HG02678 (cell line): ENCODE data around the gene CA11.
"Not testable (repeated sequence)": the region's sequence is repeated elsewhere in the genome, so short reads cannot be mapped to it uniquely, and the experiment has no call there.

Source experiments
- ATAC-seq: cut with Tn5 transposase; IDR thresholded peaks from one replicate; pipeline ENCODE4 v1.9.1; 2021; ENCODE audit warnings: mild to moderate bottlenecking, moderate library complexity; ENCODE audit not compliant: unreplicated experiment

The CA11 gene

DNA sequence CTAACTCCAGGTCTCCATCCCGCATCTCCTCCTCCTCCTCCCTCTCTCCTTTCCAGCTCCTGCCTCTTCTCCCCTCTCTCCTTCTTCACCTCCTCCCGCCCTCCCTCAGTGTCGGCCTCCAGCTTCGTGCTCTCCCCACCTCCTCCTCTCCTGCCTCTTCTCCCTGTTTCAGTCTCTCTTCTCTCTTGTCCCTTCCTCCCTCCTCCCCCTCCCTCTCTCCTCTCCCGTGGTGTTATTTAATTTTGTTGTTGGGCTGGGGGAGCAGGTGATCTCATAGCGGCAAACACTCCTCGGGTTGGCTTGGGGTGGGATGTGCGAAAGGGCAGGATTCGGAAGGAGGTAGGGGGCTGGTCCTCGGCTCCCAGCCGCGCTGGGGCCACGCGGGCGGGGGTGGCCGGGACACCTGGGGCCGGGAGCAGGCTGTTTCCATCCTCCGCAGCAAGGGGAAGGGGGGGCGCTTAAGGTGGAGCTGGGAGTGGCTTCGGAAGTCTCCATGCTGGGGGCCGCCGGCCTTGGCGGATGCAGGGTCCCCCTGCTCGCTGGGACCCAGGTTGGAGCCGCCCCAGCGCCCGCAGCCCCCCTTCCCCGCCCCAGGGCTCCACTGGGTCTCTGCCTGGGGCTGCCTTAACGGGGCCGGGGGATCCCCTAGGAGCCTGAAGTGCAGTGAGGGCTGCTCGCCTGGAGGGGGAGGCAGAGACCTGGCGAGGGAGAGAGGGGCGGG is at the start of gene CA11:
TSS of gene CA11 (minus strand) at position 187 of the 721 bp plus-strand sequence. CDS start 555 bp downstream, outside the sequence.
- ATAC-seq, result peak; percentile 87

DNA sequence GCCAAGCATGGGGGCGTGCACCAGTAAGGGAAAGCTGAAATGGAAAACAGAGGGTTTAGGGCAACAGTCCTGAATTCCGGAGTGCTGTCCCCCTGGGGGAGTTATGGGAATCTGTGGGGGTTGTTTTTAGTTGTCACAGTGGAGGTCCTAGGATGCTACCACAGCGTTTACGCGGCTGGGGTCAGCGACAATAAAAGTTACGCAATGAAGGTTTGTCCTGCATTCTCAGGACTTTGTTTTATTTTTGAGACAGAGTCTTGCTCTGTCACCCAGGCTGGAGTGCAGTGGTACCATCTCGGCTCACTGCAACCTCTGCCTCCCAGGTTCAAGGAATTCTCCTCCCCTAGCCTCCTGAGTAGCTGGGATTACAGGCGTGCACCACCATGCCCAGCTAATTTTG is 47.6 kb upstream of the CA11 start:
- ATAC-seq, result not testable (repeated sequence)

DNA sequence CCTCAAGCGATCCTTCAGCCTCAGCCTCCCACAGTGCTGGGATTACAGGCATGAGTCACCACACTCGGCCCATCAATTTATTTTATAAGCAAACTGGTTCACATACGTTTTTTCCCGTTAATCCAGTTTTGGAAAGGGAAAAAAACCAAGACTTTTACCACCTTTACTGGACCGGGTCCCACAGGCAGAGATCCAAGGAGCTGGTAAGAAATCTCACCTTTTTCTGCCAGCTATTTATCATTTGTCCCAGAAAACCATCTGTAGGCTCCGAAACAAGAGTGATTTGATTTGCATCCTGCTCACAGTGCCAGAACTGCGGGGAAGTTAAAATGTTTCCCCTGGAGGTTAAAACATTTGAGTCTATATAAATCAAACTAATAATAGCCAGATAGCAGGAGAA is 43.5 kb upstream of the CA11 start:
- ATAC-seq, result no peak

DNA sequence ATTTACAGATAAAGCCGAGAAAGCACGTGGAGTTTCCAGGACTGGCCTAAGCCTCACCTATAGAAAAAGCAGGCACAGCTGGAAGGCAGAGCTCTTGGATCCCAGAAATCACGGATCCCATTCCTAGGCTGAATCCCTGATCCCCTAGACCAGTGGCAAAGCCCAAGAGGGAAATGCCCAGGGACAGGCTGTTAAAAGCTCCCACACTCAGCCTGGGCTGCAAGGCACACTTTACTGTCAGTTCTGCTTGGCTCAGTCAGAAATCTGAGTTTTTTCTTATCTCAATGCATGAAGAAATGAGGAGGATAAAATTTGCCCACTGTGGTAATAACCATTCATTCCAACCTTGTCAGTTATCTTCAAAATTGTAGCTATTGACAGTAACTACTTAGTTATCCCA is 41.8 kb upstream of the CA11 start:
- no peak for ATAC-seq

DNA sequence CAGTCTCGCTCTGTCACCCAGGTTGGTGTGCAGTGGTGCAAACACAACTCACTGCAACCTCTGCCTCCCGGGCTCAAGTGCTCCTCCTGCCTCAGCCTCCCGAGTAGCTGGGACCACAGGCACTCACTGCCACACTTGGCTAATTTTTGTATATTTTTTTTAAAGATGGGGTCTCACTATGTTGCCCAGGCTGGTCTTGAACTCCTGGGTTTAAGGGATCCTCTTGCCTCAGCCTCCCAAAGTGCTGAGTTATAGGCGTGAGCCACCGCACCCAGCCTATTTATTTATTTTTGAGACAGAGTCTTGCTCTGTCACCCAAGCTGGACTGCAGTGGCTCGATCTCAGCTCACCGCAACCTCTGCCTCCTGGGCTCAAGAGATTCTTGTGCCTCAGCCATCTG is 40.6 kb upstream of the CA11 start:
- not testable (repeated sequence) for ATAC-seq

DNA sequence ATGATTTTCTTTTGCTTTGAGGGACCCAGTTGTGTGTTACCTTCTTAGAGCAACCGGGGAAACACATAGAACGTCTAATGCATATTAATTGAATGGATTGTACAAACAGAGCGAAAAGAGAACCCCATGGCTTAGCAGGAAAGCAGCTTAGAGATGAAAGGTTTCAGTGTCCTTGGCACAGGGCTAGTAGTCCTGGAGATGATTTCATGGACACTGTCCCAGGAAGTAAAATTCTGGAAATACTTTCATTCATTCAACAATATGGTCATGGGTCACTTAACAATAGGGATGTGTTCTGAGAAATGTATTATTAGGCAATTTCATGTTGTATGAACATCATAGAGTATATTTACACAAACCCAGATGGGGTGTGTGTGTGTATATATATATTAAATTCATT is 40.1 kb upstream of the CA11 start:
- ATAC-seq, result no peak

DNA sequence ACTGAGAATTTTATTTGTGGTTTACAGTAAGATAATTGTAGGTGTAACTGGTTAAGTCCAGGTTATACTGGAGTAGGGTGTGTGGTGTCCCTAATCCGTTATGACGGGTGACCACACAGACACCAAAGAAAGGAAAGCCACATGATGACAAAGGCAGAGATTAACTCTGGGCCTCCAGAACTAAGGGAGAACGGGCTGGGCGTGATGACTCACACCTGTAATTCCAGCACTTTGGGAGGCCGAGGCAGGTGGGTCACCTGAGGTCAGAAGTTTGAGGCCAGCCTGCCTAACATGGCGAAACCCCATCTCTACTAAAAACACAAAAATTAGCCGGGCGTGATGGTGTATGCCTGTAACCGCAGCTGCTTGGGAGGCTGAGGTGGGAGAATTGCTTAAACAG is 39.6 kb upstream of the CA11 start:
- ATAC-seq, result no peak

DNA sequence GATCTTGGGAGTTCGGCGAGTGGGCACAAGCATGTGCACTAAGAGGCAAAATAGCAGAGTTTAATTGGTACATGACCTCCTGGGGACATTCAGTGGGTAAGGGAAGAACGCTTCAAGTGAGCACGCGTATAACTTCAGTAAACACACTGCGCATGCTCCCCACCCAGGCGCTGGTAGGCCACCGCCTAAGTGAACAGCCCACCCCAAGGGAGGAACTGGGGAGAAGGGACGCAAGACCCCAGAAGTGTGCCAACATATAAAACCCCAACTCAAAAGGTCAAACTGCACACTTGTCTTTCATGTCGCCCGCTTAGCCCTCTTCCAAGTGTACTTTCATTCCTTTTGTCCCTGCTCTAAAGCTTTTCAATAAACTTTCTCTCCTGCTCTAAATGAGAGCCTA is 37.4 kb upstream of the CA11 start:
- no peak for ATAC-seq

DNA sequence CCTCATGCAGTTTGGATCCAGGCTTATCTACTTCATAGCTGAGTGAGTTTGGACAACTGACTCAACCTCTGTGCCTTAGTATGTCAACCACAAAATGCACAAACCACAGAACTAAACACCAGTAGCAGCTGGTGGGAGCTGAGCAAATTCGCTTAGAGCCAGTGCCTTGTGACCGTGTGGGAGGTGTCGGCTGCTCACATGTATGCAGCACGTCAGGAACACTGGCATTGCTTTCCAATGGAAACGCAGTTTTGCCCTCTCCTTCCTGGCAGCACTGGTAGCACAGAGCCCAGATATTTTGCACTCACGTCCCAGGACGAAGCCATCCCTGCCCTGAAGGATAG is 35.1 kb upstream of the CA11 start:
- no peak for ATAC-seq

DNA sequence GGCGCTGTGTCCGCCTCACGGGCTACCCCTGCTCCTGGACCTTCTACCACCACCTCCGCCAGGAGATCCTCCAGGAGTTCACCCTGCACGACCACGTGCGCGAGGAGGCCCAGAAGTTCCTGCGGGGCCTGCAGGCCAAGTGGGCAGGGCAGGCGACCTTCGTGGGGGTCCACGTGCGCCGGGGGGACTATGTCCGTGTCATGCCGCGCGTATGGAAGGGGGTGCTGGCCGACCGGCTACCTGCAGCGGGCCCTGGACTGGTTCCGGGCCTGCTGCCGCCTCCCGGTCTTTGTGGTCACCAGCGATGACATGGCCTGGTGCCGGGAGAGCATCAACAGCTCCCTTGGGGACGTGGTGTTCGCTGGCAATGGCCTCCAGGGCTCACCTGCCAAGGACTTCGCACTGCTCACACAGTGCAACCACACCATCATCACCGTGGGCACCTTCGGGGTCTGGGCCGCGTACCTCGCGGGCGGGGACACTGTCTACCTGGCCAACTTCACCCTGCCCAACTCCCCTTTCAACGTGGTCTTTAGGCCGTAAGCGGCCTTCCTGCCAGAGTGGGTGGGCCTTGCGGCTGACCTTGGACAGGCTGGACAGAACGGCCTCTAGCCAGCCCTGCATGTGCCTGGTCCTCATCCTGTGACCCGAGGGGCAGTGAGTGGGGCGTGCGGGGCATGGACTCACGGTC is 34.6 kb upstream of the CA11 start:
- ATAC-seq, result no peak

DNA sequence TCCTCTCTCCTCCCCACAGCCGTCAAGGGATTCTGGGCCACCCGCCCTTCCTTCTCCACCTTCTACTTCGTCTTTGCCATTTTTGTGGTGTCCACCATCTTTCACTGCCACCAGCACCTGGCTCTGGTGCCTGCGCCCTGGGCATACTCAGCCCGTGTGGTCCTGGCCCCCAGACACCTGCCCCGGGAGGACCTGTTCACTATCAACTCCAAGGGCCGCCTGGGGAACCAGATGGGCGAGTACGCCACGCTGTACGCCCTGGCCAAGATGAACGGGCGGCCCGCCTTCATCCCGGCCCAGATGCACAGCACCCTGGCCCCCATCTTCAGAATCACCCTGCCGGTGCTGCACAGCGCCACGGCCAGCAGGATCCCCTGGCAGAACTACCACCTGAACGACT is 34.0 kb upstream of the CA11 start:
- not testable (repeated sequence) for ATAC-seq

DNA sequence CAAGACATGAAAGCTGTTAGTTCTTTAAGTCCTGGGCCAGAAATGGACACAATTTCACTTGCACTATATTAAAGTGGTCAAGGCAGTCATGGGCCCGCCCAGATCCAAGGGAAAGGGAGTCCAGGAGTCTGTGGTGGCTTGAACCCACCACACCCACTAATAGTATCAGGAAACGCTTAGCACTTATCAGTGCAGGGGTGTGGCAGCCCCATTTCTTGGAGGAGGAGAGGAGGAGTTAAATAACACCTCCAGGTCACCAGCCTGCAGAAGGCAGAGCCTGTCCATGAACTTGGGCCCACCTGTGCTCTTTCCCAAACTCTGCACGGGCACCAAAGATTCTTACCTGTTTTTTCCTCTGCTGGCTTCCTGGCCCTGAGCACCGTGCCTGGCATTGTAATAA is 32.2 kb upstream of the CA11 start:
- ATAC-seq, result no peak

DNA sequence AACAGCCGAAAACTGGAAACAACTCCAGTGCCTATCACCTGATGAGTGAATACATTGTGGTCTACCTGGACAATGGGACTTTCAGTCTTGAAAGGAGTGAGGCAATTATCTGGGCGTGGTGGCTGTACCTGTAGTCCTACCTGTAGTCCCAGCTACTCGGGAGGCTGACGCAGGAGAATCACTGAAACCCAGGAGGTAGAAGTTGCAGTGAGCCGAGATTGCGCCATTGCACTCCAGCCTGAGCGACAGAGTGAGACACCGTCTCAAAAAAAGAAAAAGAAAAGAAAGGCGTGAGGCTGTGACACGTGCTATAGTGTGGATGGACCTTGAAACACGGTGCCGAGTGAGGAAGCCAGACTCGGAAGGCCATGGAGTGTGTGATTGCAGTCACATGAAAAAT is 30.9 kb upstream of the CA11 start:
- no peak for ATAC-seq

DNA sequence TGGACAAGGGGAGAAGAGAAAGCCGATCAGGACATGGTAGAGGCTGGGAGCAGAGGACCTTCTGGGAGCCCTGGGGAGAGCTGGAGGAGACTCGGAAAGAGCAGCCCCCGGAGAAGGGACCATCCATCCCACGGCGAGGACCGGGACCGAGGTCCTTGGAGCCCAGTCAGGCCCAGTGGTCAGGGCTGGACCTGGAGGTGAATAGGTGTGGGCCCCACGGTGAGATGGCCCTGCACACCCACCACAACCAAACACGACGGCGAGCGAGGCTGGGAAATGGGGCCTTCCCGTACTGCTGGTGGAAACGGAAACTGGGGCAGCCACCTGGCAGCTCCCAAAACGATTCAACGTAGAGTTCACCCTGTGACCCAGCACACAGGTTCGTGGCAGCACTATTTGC is 30.5 kb upstream of the CA11 start:
- ATAC-seq, result no peak

DNA sequence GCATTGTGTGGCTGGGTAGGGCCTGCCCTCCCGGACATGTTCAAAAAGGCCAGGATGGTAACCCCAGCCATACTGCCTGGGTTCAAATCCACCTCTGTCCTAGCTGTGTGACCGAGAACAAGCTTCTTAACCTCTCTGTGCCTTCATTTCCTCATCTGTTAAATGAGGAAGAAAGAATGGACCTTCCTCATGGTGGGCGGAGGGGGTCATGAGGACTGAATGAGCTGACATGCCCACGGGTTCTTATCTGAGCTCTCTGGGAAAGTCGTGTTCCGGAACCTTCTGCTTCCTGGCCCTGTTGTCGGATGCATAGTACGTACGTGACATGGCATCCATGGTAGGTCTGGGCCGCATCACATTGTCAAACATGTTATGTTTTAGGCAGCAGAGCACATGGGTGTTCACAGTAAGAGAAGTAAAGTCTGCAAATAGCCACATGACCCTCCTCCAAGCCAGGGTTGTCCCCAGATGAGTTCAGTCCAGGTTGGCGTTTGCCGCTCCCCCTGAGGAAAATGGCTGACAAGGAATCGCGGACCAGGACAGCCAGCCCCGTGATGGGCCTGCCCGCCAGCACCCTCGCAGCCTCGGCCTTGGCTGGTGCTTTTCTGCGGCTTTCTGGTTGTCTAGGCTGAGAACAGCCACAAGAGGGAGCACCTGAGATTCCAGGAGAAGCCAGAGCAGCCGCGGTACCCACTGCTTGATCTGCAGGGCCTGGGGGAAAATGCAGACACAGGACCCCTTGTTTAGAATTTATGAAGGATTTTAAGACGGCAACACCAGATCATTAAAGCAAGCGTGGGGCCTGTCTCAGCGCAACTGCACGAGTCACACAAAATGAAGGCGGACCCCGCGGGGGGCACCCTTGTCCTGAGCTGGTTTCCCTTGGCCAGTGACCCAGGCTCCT is 29.2 kb upstream of the CA11 start:
- no peak for ATAC-seq

DNA sequence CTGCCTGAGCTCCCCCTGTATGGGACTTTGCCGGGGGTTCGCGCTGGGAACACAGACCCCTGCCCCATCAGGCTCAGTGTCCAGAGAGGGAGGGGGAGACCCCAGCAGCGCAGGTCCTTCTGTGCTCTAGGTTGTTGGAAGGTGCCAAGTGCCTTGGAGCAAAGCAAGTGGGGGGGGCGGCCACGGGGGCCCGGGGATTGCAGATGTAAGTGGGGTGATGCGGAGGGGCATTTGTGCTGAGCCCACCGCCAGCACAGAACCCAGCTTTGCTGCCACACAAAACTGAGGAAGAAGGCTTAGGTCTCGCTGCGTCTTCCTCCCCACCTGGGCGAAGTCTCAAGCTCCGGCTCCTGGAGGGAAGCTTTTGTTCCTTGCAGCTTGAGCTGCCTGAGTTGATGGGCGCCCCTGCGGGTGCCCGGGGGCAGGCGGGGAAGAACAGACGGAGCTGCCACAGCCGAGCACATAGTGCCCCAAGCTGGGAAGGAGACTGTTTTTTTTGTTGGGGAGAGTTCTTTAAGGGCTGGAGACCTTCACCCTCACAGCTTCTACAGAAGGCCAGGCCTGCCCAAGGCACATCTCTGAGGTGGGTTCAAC is 28.3 kb upstream of the CA11 start:
- no peak for ATAC-seq

DNA sequence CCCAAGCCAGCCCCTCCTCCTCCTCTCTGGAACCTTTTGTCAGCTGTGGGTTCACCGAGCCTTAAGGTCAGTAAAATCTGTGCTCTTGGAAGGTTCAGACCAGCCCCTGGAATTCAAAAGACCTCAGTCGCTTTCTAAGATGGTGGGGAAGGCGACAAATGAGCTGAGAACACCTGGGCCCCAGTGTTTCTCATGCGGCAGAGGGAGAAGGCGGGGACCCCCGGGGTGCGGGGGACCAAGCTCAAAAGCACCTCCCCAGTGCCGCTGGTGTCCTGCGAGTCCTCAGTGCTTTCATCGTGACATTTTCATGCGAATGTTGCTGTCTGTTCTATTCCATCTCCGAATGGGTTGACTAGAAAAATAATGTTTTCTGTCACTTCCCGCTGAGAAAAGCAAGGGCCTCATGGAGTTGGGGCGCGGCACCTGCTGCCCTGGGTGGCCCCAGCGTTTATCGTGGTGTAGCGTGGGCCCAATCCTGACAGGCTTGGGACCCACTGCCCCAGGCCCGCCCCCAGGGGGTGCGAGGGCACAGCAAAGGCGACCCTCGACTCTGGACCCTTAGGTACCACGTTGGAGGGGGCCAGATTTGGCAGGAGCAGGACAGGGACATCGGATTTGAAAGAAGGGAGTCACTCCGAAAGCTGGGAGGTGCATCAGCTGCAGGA is 27.6 kb upstream of the CA11 start:
- no peak for ATAC-seq

DNA sequence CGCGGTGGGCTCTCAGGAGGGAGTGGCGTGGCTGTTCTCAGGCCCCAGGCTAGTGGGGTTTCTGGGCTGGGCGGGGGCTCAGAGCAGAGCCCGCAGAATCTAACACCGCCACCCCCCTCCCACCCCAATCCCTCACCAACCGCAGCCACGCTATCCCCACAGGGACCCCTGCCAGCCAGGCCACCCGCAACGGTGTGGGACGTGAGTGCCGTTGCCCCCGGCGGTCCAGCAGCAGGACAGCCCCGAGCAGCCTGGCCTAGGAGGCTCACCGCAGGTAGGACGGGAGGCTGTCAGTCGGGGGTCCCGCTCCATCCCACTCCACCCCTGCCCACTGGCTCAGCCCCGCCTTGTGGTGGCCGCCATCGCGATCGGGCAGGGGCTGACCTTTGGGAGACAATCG is 27.0 kb upstream of the CA11 start, which contains the start of gene NTN5:
TSS of gene NTN5 (minus strand) at position 24 of the 400 bp plus-strand sequence. CDS start 2,031 bp downstream, outside the sequence.
- no peak for ATAC-seq

DNA sequence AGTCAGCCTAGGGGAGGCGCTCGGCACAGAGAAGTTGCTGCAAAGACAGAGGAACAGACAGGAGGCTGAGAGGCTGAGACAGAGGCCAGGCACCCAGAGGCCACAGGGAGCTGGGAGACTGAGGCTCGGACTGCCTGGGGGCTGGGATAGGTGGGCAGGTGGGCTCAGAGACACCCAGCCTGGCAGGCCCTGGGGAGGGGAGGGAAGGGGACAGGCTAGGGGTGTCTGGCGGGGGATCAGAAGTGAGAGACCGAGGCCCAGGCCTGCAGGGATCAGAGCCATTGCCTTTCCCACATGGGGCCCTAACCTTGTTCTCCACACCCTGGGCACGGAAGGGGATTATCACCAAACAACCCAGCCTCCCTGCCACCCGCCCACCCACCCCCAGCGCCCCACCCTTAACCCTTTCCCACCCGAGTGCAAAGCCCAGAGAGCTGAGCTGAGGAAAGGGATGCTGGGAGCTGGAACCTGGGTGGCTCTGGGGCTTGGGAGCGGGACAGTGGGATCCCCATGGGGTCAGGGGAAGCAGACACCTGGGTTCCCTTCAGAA is 25.5 kb upstream of the CA11 start:
- ATAC-seq, result no peak

DNA sequence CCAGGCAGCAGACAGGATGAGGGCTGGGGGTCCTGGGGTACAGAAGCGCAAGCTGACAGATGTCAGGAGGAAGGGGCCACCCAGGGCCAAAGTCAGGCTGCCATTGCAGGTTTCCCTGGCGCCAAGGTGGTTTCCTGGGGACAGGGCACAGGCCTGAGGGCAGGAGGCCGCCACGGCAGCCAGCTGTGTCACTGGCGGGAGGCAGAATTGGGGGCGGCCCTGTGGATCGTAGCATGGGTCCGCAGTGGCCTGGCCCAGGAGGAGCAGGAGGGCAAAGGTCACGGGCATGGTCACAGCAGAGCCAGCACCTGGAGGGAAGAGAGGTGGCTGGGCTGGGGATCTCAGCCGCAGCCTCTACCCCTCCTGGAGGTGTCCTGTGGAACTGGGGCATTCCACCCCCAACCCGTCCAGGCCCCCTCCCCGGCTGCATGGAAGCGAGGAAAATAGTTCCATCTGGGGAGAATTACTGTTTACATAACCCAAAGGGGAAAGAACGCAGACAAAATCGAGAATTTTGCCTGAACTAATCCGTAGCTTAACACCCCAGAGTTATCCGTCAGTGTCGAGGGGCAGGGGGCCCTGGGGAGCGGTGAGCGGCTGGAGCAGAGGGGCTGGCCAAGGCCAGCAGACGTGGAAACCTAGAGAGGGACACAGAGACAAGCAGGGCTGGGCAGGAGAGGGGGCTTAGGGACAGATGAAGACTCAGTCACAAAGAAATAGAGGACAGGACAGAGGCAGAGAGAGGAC is 24.9 kb upstream of the CA11 start:
- ATAC-seq, result no peak
